MCF 10A (cell line): ENCODE results near the gene YARS2. TPM values are rescaled to one million over a fixed set of nuclear protein-coding genes. Genes with fewer than 3 reads are reported as not detected.

ENCODE experiments used
- BruUV-seq: library from RNA; stranded (reverse); fragments of 400-500 nt; replicated peaks from 2 replicates; lab custom pipeline; 2021; lab: Mats Ljungman, UMichigan
- CTCF ChIA-PET: fragments of 300-600 bp; sonication (Branson Sonifier 250); formaldehyde crosslinking; extraction: SDS; loops from one replicate; lab custom pipeline; 2021; ENCODE audit warnings: antibody characterized with exemption, inconsistent platforms; lab: Yijun Ruan, JAX
- POLR2A ChIA-PET: fragments of 300-600, 350-650 bp; sonication (Branson Sonifier 250); formaldehyde crosslinking; extraction: SDS; loops from one replicate; lab custom pipeline; 2020; ENCODE audit warnings: antibody characterized with exemption, inconsistent platforms; lab: Yijun Ruan, JAX
- DNase-seq: peaks from one replicate; pipeline ENCODE4 v3.0.0-alpha.2; 2018; ENCODE audit not compliant: unreplicated experiment
- H3K27ac Mint-ChIP-seq: one replicate; pipeline ENCODE4 v1.8.0; 2022; ENCODE audit warnings: mild to moderate bottlenecking, low read depth, mixed read lengths; ENCODE audit not compliant: unreplicated experiment
- H3K27me3 Mint-ChIP-seq: one replicate; pipeline ENCODE4 v1.8.0; 2022; ENCODE audit warnings: mixed read lengths; ENCODE audit not compliant: insufficient read depth, unreplicated experiment
- H3K36me3 Mint-ChIP-seq: one replicate; pipeline ENCODE4 v1.8.0; 2022; ENCODE audit warnings: mild to moderate bottlenecking, moderate library complexity, mixed read lengths; ENCODE audit not compliant: insufficient read depth, unreplicated experiment
- H3K4me1 Mint-ChIP-seq: one replicate; pipeline ENCODE4 v1.8.0; 2022; ENCODE audit warnings: mixed read lengths; ENCODE audit not compliant: insufficient read depth, unreplicated experiment
- H3K4me3 Mint-ChIP-seq: one replicate; pipeline ENCODE4 v1.8.0; 2022; ENCODE audit warnings: mild to moderate bottlenecking, moderate library complexity, mixed read lengths; ENCODE audit not compliant: unreplicated experiment
- H3K9me3 Mint-ChIP-seq: one replicate; pipeline ENCODE4 v1.8.0; 2022; ENCODE audit warnings: mixed read lengths; ENCODE audit not compliant: unreplicated experiment
- intact Hi-C: fragments of 100-400 bp; cut with micrococcal nuclease; formaldehyde crosslinking; loops from 2 replicates; pipeline ENCODE4 v1.14.1; 2022
- total RNA-seq: library from RNA; stranded (reverse); gene quantifications from 2 replicates; pipeline ENCODE4 v1.2.3, GENCODE V29; 2022
- TF ChIP-seq, protein P1 (sequence below): fragments of 200-600 bp; IDR thresholded peaks from one replicate; pipeline ENCODE4 v1.8.0; 2022; ENCODE audit warnings: antibody characterized with exemption, mild to moderate bottlenecking; ENCODE audit not compliant: unreplicated experiment

Gene YARS2
- total RNA-seq, 1 experiment from 2014 or later, result 27.2 TPM

DNA sequence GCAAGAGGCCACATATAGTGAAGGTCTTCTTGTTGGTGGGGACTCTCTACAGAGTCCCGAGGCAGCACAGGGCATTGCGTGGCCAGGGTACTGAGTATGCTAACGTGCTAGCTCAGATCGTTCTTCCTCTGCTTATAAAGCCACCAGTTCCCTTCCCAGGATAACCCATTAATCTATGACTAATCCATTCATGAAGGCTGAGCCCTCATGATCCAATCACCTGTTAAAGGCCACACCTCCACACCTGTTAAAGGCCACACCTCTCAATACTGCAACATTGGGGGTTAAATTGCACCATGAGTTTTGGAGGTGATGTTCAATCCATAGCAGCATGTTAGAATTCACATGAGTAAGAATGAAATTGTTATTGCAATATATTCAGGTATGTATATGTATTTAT is 12.8 kb upstream of the YARS2 start:
- no peak overlapping the region for H3K27ac Mint-ChIP-seq
- H3K36me3 Mint-ChIP-seq, result no peaks in the 10 kb centered on the region
- no TSS peak for BruUV-seq
- ChIA-PET CTCF (interaction anchor here (5.3 kb wide), 1 partner anchor 12 kb away, joined by 43 read pairs; the partner anchor contains the start of gene YARS2), POLR2A (interaction anchor here (2.0 kb wide), 1 partner anchor 13 kb away, joined by 9 read pairs; the partner anchor contains the start of gene YARS2)
- H3K27me3 Mint-ChIP-seq, result peaks cover 35% of the 10 kb centered on the region
- TF ChIP-seq, protein P1, sequence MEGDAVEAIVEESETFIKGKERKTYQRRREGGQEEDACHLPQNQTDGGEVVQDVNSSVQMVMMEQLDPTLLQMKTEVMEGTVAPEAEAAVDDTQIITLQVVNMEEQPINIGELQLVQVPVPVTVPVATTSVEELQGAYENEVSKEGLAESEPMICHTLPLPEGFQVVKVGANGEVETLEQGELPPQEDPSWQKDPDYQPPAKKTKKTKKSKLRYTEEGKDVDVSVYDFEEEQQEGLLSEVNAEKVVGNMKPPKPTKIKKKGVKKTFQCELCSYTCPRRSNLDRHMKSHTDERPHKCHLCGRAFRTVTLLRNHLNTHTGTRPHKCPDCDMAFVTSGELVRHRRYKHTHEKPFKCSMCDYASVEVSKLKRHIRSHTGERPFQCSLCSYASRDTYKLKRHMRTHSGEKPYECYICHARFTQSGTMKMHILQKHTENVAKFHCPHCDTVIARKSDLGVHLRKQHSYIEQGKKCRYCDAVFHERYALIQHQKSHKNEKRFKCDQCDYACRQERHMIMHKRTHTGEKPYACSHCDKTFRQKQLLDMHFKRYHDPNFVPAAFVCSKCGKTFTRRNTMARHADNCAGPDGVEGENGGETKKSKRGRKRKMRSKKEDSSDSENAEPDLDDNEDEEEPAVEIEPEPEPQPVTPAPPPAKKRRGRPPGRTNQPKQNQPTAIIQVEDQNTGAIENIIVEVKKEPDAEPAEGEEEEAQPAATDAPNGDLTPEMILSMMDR, result no peak
- H3K4me1 Mint-ChIP-seq, result no peaks in the 10 kb centered on the region
- no peak overlapping the region for H3K4me3 Mint-ChIP-seq
- intact Hi-C loops, result no loop called here
- DNase-seq, result no peak
- H3K9me3 Mint-ChIP-seq, result no peaks in the 10 kb centered on the region

DNA sequence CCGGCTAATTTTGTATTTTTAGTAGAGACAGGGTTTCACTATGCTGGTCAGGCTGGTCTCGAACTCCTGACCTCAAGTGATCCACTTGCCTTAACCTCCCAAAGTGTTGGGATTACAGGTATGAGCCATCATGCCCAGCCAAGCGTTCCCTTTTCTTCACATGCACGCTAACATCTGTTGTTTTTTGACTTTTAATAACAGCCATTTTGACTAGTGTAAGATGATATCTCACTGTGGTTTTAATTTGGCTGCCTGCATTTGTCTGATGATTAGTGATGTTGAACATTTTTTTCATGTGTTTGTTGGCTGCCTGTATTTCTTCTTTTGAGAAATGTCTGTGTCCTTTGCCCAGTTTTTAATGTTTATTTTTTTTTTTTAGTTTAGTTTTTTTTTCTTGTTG is 10.2 kb upstream of the YARS2 start:
- no peak overlapping the region for H3K4me3 Mint-ChIP-seq
- H3K27ac Mint-ChIP-seq, result no peak overlapping the region
- peaks cover 16% of the 10 kb centered on the region for H3K27me3 Mint-ChIP-seq
- POLR2A ChIA-PET, result no interaction called here
- intact Hi-C loops, result no loop called here
- H3K4me1 Mint-ChIP-seq, result peaks cover 9% of the 10 kb centered on the region
- peak; percentile 31 for DNase-seq
- H3K36me3 Mint-ChIP-seq, result no peaks in the 10 kb centered on the region
- no peaks in the 10 kb centered on the region for H3K9me3 Mint-ChIP-seq
- TF ChIP-seq, protein P1, result no peak
- no TSS peak for BruUV-seq
- CTCF ChIA-PET, result no interaction called here

DNA sequence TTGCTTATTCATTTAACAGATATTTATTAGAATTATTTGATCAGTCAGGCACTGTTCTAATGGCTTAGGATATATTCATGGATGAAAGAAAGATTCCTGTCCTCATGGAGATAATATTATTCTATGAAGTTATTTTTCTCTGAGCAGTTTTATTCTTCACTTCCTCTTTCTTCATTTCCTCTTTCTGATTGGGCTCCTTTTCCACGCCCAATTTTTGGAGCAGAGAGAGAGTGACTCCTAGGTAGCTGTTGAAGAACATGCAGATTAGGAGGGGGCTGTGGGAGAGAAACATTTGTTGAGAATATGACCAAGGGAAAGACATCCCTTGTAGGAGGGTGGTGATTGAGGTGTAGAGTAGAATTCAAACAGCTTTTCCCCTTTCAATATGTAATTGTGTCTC is 6.0 kb upstream of the YARS2 start:
- intact Hi-C loops, result no loop called here
- Mint-ChIP-seq H3K9me3 (no peaks in the 10 kb centered on the region), H3K4me1 (peaks cover 10% of the 10 kb centered on the region), H3K4me3 (no peak overlapping the region), H3K27me3 (no peaks in the 10 kb centered on the region), H3K27ac (no peak overlapping the region), H3K36me3 (no peaks in the 10 kb centered on the region)
- no peak for DNase-seq
- TF ChIP-seq, protein P1, result no peak
- ChIA-PET CTCF (interaction anchor here (1.1 to 1.4 kb wide), 2 partner anchors 156 to 1258 kb away, joined by 3 to 4 read pairs; no protein-coding TSS in a partner anchor), POLR2A (interaction anchor here (1.3 kb wide), 1 partner anchor 157 kb away, joined by 5 read pairs; no protein-coding TSS in a partner anchor)
- BruUV-seq, result no TSS peak

DNA sequence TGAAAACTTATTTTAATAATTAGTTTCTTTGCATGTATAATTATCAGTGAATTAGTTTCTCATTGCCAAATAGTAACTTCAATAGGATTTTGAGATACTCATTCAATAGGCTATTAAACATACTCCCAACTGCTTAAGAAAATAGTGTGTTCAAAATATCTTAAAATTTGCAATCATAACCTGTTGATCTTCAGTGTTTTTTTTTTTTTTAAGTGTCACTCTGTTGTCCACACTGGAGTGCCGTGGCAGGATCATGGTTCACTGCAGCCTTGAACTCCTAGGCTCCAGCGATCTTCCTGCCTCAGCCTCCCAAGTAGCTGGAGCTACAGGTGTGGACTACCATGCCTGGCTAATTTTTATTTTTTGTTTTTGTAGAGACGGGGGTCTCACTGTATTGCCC is 1.5 kb upstream of the YARS2 start:
- ChIA-PET POLR2A (interaction anchor here (0.8 to 3.5 kb wide), 3 partner anchors 137 to 190 kb away, joined by 3 to 54 read pairs (median 27); partner anchors contain the start of gene PKP2), CTCF (interaction anchor here (0.6 to 5.7 kb wide), 13 partner anchors 12 to 1264 kb away, joined by 3 to 60 read pairs (median 9); partner anchors contain the start of genes ALG10 and PKP2)
- H3K9me3 Mint-ChIP-seq, result no peaks in the 10 kb centered on the region
- H3K36me3 Mint-ChIP-seq, result peaks cover 14% of the 10 kb centered on the region
- no peaks in the 10 kb centered on the region for H3K27me3 Mint-ChIP-seq
- H3K4me1 Mint-ChIP-seq, result peaks cover 22% of the 10 kb centered on the region
- no TSS peak for BruUV-seq
- H3K4me3 Mint-ChIP-seq, result no peak overlapping the region
- TF ChIP-seq, protein P1, result no peak
- no peak for DNase-seq
- H3K27ac Mint-ChIP-seq, result no peak overlapping the region
- intact Hi-C loops, result loop anchor here (5.0 to 10.0 kb wide), 2 partner anchors 830 to 1102 kb away; partner anchors contain the start of gene ETFBKMT
